GM12891 (cell line): ENCODE results near the gene WSB2.

ENCODE experiments used
- POLR2A ChIP-seq: IDR thresholded peaks from 2 replicates; pipeline ENCODE4 v1.6.1; 2011; ENCODE audit warnings: low read depth, low read length, control low read depth
- POLR2AphosphoS5 ChIP-seq: IDR thresholded peaks from 2 replicates; pipeline ENCODE4 v1.6.1; 2011; ENCODE audit warnings: low read depth, low read length, control low read depth
- POU2F2 ChIP-seq: IDR thresholded peaks from 2 replicates; pipeline ENCODE4 v1.6.1; 2011; ENCODE audit warnings: low read depth, mild to moderate bottlenecking, control low read depth, low read length, moderate library complexity
- SPI1 ChIP-seq: IDR thresholded peaks from 2 replicates; pipeline ENCODE4 v1.6.1; 2011; ENCODE audit warnings: low read depth, low read length, control low read depth
- TAF1 ChIP-seq: IDR thresholded peaks from 2 replicates; pipeline ENCODE4 v1.6.1; 2011; ENCODE audit warnings: low read depth, low read length, control low read depth

GRCh38 chr12:118073768-118074167 lies 12.8 kb upstream of the WSB2 start:
- TF ChIP-seq POLR2AphosphoS5 = no peak
- no peak for TF ChIP-seq POLR2A
- TF ChIP-seq TAF1 = no peak
- no peak for TF ChIP-seq SPI1
- TF ChIP-seq POU2F2 = no peak
